Bone marrow (tissue), 2 donors: ENCODE data around the gene RAB34.

Experiments used
- DNase-seq, 2 donors: peaks; one replicate each; lab custom pipeline; 2025; lab: John Stamatoyannopoulos, UW

The RAB34 gene

DNA sequence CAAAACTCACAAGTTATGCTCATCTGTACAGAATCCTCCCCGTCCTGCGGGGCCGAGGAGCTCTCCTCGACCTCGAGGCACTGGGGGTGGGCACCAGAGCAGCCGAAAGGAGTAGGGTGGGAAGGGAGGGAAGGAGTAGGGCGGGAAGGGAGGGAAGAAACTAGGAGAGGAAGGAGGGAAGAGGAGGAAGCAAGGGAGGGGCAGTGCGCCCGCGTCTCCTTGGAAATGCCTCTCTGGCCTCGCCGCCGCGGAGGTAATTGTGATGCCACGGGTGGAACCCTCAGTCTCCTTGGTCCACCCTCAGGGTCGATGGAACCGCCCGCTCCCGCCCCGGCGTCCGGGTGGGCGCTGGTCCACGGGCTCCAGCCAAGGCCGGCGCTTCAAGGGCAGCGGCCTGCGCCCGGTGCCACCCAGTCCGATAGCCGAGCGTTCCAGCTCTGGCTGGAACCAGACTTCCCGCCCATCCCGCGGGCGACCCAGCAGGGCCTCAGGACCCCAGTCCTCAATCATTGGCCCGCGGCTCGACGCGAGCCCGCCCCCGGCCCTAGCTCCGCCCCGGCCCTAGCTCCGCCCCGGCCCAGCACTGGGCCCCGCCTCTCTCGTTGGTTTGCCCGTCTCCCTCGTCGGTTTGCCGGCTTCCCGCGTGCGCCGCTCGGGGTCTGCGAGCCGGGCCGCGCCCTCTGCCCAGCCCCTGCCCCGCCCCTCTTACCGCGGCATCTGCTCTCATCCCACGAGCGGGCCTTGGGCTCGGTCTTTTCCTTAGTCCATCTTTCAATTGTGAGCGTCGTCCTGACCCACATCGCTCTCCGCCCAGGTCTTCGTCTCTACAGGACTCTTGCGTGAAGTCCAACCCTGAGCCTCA lies 6.6 kb downstream of the RAB34 start:
- DNase-seq, result peak; percentile 67 to 75

DNA sequence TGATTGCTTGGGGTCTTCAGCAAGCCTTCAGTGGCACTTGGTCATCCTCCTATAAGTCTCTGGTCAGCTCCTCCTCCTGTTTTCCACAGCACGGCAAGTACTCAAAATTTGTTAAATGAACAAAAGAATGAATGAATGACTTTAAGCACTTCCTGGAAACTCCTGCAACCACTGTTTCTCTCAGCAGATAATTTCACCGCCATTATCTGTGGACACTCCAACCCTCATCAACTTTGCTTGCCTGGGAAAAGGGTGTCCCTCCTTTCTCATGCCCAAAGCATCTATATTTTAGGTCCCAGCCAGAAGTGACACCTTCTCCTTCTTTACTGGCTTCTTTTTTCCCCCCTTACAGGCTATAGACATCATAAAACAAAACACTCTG lies 10.3 kb downstream of the RAB34 start:
- DNase-seq, result no peak

DNA sequence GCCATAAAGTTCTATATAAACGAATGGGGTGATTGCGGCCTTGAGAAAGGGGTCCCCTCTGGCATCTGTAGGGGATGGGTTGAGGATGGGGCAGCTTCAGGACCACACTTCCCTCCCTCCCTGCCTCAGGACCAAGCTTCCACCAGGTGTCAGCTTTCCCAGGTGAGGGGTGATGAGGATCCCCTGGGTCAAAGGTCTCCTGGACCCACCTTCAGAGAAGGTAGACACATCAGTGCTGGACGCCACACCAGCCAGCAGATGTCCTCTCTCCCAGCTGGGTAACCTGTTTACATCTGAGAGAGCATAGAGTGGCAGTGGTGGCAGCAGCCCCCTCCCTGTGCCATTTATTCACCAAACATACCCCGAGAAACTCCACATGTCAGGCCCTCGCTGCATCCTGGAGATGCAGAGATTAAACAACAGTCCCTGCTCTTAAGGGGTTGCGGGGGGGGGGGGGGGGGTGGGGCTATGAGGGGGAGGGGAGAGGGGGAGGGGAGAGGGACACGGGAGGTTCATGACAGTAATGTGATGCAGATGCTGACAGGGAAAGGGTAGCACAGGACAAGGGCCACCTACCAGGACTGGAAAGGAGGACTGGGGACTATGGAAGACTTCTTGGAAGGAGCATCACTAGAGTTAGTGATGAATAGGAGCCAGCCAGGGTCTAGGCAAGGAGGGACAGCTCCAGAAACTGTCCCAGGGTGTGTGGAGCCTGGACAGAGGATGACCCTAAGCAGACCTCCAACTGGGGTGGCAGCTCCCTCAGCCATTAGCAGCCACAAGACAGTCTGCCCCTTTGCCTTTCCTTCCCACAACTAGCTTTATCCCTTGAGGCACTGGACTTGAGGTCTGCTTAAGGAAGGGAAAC lies 11.0 kb downstream of the RAB34 start:
- no peak for DNase-seq

DNA sequence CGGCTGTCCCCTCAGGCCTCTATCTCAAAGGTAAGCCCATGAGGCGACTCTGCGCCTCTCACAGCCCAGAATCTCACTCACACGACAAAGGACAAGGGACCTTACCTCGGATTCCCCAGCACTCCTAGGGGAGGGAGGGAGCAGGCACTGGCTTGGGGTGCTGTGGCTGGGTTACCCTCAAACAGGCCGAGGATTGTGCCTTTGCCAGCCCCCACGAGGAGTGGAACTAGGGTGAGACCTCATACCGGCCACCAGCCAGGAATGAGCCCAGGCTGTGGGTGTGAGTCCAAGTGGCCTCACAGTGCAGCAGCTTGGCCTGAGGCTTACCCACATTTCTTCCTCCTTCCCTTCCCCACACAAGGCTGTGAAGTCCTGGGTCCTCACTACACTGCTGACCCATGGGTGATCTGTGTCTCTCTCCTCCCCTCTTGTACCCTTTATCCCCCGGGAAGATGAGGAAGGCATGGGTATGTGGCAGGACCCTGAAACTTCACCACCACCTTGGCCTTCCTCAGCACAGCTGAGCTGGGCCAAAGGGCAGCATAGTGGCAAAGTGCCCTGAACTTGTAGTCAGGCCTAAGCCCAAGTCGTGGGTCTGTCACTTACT lies 11.8 kb downstream of the RAB34 start:
- no peak for DNase-seq

DNA sequence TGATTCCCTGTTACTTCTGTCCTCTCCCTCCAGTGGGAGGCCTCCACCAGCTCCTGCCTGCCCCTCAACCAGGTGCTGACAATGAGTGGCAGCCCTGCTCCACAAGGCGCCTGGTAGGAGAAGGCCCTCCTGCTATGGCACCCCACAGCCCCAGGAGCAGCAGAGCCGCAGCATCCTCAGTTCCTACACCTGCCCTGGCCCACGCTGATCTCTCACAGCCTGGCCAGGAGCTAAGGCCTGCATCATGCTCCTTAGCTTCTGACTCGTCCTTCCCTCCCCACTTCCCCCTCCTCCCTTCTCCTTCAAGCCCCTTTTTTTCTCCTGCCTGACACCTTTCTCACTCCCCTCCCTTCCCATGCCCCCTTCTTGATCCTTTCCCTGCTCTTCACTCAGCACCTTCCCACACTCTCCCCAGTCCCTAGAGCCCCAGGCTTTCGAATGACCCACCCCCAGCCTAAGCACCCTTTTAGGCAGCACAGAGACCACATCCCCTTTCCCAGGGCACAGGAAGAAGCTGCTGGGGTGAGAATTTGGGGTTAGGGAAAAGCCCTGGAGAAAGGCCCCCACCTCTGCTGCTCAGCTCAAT lies 12.5 kb downstream of the RAB34 start:
- no peak for DNase-seq

DNA sequence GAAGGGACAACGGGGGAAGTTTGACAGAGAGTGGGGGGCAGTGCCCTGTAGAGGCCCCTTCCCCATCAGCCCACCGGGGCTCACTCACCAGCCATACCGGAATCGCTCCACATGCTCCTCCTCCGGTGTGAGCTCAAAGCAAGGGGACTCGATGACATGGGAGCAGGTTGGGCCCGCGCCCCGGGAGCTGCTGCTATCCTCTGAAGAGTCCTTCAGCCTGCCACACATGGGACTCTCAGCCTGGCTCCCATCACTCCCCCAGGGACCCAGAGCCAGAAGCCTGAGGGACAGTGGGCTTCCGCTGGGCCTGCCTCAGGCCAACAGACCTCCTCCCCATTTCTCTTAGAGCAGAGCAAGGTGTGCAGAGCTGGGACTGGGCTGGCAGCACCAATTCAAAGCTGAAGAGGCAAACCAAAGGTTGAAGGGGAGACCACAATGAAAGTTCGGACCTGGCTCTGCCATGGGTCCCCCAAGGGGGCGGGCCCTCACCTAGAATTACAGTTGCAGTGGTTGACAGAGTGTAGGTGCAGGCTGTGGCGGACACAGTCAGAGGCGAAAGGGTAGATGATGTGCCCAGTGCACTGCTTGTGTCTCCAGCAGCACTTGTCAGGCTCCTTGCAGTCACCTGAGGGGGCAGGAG lies 13.3 kb downstream of the RAB34 start:
- no peak for DNase-seq

DNA sequence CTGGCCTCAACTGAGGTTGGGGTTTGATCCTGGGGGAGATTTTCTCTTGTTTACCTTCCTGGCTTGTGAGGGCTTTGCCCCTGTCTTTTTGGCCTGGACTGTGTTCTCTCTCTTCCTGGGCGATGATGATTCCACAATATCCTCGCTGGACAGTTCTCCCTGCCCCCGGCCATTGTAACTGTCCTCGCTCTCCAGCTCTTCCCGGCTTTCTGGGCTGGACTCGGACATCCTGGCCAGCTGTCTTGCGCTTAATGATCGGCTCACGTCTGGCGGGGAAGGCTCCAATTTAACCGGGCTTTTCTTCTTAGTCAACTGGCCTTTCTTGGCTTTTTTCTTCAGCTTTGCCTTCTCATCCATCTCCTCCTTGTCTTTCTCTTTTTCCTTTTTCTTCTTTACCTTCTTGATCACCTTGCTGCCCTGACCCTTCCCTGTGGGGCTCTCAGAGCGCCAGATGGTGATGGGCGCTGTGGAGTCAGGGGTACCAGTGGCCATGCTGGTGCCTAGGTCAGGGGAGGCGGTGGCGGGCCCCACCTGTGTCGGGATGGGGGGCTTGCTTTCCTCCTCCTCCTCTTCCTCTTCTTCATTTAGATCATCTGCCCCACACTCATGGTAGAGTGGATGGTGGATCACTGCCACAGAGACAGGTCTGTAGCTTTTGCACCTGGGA lies 14.0 kb downstream of the RAB34 start:
- DNase-seq, result no peak

DNA sequence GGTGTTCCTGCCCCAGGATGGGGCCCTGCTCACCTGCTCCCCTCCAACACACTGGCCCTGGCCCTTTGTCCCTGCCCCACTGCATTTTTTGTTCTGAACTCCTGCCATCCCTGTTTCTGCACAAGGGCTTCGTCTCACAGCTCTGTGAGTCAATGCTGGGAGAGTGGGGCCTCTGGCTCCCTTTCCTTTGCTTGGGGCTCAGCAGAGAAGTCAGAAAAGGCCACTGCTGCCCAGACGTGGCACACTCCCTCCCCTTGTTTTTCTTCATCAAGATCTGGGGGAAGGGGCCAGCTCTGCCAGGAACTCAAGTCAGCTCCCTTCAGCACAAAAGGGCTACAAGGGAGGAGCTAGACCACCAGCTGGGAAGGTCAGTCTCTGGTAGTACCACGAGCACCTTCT lies 14.9 kb downstream of the RAB34 start:
- no peak for DNase-seq

DNA sequence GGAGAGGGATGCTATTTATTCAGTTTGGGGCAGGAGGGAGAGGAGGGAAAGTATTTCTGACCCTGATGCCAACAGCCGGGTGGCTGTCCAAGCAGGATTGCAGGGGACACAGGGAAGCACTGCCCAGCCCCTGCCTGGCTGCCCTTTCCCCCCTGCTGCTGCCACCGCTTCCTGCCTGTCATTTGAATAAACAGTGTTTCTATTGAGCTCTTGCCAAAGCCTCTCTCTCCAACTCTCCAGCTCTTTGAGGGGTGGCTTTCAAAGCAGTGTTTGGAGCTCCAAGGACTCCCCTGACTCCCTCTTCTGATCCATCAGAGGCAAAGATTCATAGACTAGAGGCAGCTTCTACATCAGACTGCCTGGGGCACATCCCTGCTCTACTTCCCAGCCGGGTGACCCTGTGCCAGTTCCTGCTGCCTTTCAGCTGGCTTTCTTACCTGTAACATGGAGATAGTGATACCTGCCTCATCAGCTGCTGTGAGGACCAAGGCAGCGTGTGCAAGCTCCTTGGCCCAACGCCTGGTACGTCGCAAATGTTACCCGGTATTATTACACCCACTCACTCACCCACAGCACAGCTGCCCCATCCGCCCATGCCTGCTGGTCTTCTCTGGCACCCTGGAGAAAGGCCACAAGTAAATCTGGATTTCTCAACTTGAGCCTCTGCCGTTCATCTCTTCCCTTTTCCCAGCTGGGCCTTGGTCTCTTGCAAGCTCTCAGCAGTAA lies 15.5 kb downstream of the RAB34 start:
- no peak for DNase-seq

DNA sequence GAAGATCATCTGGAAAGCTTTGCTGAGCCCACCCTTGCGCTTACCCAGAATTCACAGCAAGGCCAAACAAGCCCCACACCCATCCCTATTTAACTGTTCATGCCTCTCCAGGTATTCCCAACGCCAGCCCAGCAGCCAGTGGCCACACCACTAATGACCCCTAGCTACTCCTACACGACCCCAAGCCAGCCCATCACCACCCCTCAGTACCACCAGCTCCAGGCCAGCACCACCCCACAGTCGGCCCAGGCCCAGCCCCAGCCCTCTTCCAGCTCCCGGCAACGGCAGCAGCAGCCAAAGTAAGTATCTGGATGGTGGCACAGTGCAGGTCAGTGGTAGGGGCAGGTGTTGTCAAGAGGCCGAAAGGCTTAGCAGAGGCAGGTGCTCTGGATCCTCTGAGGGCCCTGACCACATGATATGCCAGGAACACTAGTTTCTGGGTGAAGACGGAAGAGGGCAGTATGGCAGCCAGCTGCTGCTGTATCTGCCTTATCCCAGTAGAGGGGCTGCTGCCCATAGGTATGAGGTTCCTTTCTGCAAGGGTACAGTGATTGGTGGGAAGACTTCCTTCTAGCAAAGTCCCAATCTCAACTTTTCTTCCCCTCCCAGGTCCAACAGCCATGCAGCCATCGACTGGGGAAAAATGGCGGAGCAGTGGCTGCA lies 16.7 kb downstream of the RAB34 start:
- DNase-seq, result no peak

DNA sequence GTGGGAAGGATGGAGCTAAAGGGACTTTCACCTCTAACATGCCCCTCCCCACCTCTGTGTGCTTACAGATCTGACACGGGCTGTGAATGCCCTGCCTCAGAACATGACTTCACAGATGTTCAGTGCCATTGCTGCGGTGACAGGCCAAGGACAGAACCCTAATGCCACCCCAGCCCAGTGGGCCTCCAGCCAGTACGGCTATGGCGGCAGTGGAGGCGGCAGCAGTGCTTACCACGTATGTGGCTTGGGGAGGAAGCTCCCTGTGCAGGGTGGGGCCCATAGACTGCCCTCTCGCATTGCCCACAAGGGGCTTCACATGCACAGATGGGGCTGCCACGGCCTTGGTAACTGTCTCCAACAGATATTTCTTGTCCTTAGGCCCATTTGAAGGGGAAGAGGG lies 17.4 kb downstream of the RAB34 start:
- DNase-seq, result no peak

DNA sequence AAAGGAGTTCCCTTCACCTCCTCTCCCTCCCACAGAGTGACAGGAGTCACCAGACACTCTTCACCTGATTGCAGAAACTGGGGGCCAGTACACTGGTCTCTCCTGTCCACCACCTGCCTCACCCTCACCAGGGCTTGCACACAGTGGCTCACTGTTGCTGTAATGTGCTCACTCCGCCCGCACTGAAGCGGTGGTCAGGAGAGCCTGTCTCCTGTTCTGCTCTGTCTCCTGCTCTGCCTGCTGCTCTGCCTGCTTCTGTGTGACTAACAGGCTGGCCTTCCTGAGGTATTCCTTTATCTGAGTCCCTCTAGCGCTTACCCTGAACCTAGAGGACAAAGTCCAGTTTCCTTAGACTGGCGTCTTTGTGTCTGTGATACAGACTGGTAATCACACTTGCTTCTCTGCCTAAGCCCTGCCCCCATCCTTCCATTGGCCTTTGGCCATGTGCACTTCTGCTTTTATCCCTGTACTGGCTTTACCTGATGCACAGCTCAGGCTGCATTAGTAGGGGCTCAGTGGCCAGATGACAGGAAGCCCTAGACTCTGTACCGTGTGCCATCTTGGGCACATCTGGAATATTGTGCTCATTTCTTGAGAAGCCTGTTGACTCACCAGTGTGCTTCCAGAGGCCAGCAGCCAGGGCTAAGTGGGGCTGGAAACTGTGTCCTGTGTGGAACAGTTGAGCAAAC lies 19.3 kb downstream of the RAB34 start:
- DNase-seq, result no peak

DNA sequence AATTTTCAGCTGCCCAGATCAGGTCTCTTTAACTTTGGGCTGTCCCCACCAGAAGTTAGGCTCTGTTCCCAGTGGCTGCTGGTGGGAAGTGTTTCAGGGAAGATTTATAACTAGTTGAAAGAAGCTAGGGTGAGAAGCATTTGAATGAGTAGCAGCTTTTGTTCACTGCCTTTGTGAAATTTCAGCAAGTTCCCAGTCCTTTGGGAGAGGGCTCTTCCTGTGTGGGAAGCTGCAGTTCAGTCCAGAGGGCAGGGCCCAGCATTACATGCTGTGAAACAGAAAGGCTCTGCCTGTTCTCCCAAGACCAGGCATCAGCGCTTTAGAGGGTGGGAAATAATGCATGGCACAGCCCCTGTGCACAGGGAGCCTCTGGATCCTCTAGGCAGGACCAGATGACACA lies 23.8 kb downstream of the RAB34 start:
- no peak for DNase-seq

DNA sequence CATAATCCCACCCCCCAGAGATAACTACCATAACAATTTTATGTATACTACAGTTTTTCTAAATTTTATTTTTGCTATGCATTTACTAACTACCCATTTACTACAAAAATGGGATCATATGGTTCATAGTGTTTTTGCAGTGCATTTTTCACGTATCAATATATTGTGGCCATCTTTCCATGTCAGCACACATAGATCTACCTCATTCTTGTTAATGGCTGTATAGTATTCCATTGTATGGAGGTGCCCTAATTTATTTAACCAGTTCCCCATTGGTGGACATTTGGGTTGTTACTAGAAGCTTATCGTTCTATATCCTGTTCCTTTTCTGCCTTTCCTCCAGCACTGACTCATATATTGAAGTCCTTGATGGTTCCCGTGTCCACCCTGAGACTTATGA lies 28.7 kb downstream of the RAB34 start:
- no peak for DNase-seq

DNA sequence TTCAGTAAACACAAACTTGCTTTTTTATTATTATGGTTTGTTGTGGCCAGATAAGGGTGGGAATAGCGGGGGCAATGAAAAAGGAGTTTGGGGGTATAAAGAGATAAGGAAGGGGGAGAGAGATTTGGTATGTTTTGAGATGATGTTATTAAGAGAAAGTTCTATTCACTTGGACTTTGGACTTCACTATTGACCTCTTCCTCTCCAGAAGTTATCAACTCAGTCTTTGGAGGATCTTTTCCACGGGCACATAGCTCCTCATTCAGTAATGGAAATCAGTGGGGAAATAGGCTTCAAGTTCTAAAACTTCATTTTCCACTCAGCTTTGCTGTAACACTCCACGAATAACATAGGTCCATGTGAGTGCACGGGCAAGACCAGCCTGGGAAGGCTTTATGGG lies 29.2 kb downstream of the RAB34 start:
- no peak for DNase-seq

DNA sequence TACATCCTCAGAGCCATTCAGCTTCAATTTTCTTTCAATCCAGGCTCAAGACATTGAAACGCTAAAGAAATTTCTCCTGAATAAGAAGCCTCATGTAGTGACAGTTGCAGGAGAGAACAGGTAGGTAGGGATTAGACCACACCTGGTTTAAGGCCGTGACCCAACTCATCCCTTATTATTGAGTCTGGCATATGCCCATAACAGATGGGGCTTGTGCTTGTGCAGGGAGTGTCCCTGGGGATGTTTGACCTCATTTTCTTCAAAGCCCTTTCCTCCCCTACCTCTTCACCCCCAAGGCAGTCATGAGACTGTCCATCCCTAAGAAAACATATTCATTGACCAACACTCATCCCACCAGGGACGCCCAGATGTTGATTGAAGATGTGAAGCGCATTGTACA lies 31.4 kb downstream of the RAB34 start:
- no peak for DNase-seq

DNA sequence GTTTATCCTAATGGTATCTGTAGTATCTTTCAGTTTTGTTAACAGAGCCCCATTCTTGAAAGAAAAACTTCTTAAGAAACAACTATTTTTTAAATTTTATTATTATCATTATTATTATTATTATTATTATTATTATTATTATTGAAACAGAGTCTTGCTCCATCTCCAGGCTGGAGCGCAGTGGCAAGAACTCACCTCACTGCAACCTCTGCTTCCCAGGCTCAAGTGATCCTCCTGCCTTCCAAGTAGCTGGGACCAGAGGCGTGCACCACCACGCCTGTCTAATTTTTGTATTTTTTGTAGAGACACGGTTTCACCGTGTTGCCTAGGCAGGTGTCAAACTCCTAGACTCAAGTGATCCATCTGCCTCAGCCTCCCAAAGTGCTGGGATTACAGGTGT lies 32.3 kb downstream of the RAB34 start:
- no peak for DNase-seq

DNA sequence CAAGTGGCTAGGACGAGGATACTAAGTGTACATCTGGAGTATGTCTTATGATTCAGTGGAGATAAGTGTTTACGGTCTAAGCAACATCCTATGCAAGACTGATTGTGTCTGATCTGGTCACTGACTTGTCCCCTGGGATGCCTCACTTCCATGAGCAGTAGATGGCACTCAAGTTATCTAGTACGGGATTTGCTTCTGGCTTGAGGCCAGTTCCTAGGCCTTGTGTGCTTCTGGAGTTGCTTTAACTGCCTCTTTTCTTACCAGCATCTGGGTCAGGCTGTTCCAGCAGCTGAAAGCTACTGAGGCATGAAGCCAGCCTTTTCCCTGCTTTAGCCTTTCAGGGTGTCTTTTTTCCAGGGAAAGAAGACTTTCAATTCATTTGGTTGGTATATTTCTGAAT lies 32.7 kb downstream of the RAB34 start:
- no peak for DNase-seq

DNA sequence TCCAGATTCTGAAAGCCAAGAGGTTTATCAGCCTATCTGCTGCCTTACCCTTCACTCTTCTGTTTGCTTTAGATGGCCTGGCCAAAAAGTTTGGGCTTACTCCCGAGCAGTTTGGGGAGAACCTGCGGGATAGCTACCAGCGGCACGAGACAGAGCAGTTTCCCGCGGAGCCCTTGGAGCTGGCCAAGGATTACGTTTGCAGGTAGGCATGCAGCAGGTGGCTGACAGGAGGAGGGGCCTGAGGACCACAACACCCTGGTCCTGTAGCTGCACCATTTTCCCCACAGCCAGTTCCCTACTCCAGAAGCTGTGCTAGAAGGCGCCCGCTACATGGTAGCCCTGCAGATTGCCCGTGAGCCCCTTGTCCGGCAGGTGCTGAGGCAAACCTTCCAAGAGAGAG lies 35.0 kb downstream of the RAB34 start:
- no peak for DNase-seq

DNA sequence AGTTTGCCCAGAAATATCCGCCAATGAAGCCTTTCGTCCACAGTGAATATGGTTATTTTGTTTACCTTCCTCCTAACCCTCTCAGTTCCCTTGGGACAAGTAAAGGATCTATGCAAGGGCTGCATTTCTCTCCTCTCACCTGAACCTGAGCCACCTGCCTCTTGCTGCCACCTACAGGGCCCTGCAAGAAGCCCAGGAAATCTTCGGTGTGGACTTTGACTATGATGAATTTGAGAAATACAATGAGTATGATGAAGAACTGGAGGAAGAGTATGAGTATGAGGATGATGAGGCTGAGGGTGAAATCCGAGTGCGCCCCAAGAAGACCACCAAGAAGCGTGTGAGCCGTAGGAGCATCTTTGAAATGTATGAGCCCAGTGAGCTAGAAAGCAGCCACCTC lies 41.7 kb downstream of the RAB34 start:
- no peak for DNase-seq
